Osteoblast (primary cell): Measurements from ENCODE around the gene DLG5. TPM values are rescaled to one million over a fixed set of nuclear protein-coding genes. Genes with fewer than 3 reads are reported as not detected.

Source experiments
- DNase-seq: peaks from one replicate; pipeline ENCODE4 v3.0.0; 2011; ENCODE audit warnings: low spot score, mixed read lengths; ENCODE audit not compliant: insufficient read length; ENCODE audit errors: missing footprints
- H2AFZ ChIP-seq: 2 replicates; pipeline ENCODE4 v1.6.0; 2011; ENCODE audit warnings: mild to moderate bottlenecking, low read length
- H3K27ac ChIP-seq: 2 replicates; pipeline ENCODE4 v1.5.1; 2011; ENCODE audit warnings: mild to moderate bottlenecking, low read depth, low read length, moderate library complexity
- H3K27me3 ChIP-seq: 2 replicates; pipeline ENCODE4 v1.6.0; 2012; ENCODE audit warnings: mild to moderate bottlenecking, control low read depth, inconsistent platforms, low read length, moderate library complexity; ENCODE audit not compliant: insufficient read depth
- H3K36me3 ChIP-seq: 2 replicates; pipeline ENCODE4 v1.5.1; 2011; ENCODE audit warnings: mild to moderate bottlenecking, low read length, control low read depth, moderate library complexity; ENCODE audit not compliant: insufficient read depth
- H3K4me1 ChIP-seq: 2 replicates; pipeline ENCODE4 v1.5.1; 2011; ENCODE audit warnings: mild to moderate bottlenecking, low read length, control low read depth, moderate library complexity; ENCODE audit not compliant: insufficient read depth
- H3K4me2 ChIP-seq: 2 replicates; pipeline ENCODE4 v1.6.0; 2011; ENCODE audit warnings: mild to moderate bottlenecking, low read length; ENCODE audit not compliant: insufficient read depth
- H3K4me3 ChIP-seq: fragments of 200-600 bp; sonication (generic); 3 replicates; pipeline ENCODE4 v1.5.1; 2012; ENCODE audit warnings: mild to moderate bottlenecking, low read length, inconsistent platforms; ENCODE audit not compliant: insufficient read depth
- H3K79me2 ChIP-seq: 2 replicates; pipeline ENCODE4 v1.6.0; 2012; ENCODE audit warnings: mild to moderate bottlenecking, low read length, control low read depth, inconsistent platforms; ENCODE audit not compliant: insufficient read depth
- H3K9me3 ChIP-seq: 2 replicates; pipeline ENCODE4 v1.5.1; 2011; ENCODE audit warnings: low read depth, low read length, control low read depth
- H4K20me1 ChIP-seq: 2 replicates; pipeline ENCODE4 v1.6.0; 2012; ENCODE audit warnings: mild to moderate bottlenecking, low read length, control low read depth; ENCODE audit not compliant: insufficient read depth
- total RNA-seq: library from RNA; depleted of rRNA; stranded (reverse); fragments of >200 nt; gene quantifications from 2 replicates; pipeline ENCODE4 v1.2.3, GENCODE V29; 2012
- TF ChIP-seq, protein P1 (sequence below): IDR thresholded peaks from 2 replicates; pipeline ENCODE4 v1.5.1; 2011; ENCODE audit warnings: mild to moderate bottlenecking, low read depth, low read length, moderate library complexity; ENCODE audit errors: extremely low read depth

DLG5 gene
- total RNA-seq, 1 donor = 51.4 TPM

DNA sequence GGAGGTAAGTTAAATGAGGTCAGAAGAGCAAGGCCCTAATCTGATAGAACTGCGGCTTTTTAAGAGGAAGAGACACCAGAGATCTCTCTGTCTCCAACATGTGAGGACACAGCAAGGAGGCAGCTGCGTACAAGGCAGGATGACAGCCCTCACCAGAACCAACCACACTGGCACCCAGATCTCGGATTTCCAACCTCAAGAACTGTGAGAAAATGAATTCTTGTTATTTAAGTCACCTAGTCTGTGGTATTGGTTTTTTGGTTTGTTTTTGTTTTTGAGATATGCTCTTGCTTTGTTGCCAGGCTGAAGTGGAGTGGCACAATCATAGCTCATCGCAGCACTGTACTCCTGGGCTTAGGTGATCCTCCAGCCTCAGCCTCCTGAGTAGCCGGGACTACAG lies 127.2 kb downstream of the DLG5 start:
- Histone ChIP-seq H2AFZ (no peak overlapping the region), H3K27me3 (no peaks in the 10 kb centered on the region), H3K4me2 (no peak overlapping the region), H3K4me1 (peaks cover 28% of the 10 kb centered on the region), H3K27ac (no peak overlapping the region), H3K79me2 (no peaks in the 10 kb centered on the region), H3K4me3 (no peak overlapping the region), H3K36me3 (peaks cover 28% of the 10 kb centered on the region), H3K9me3 (no peaks in the 10 kb centered on the region), H4K20me1 (peaks cover 4% of the 10 kb centered on the region)
- TF ChIP-seq, protein P1, sequence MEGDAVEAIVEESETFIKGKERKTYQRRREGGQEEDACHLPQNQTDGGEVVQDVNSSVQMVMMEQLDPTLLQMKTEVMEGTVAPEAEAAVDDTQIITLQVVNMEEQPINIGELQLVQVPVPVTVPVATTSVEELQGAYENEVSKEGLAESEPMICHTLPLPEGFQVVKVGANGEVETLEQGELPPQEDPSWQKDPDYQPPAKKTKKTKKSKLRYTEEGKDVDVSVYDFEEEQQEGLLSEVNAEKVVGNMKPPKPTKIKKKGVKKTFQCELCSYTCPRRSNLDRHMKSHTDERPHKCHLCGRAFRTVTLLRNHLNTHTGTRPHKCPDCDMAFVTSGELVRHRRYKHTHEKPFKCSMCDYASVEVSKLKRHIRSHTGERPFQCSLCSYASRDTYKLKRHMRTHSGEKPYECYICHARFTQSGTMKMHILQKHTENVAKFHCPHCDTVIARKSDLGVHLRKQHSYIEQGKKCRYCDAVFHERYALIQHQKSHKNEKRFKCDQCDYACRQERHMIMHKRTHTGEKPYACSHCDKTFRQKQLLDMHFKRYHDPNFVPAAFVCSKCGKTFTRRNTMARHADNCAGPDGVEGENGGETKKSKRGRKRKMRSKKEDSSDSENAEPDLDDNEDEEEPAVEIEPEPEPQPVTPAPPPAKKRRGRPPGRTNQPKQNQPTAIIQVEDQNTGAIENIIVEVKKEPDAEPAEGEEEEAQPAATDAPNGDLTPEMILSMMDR = no peak
- no peak for DNase-seq

DNA sequence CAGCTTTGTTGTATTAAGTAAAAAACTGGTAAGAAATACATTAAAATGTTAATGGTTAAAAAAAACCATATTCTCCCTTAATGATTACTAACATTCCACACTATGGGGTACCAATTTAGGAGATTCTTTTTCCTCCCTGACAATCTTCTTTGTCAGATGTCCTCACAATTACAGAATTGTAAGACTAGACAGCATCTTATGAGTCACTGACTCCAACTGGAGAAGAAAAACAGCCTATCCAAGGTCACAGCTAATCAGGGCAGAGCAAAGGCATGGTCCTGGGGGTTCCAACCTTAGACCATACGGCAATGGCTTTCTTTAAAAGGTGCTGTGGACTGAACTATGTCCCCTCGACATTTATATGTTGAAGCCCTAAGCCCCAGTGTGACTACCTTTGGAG lies 127.6 kb downstream of the DLG5 start:
- H3K27ac ChIP-seq = no peak overlapping the region
- H3K9me3 ChIP-seq = no peaks in the 10 kb centered on the region
- no peak overlapping the region for H3K4me3 ChIP-seq
- H3K79me2 ChIP-seq = no peaks in the 10 kb centered on the region
- H3K36me3 ChIP-seq = peaks cover 30% of the 10 kb centered on the region
- H3K4me1 ChIP-seq = peaks cover 28% of the 10 kb centered on the region
- H3K27me3 ChIP-seq = no peaks in the 10 kb centered on the region
- peak; percentile 85 for DNase-seq
- TF ChIP-seq, protein P1 = no peak
- peaks cover 4% of the 10 kb centered on the region for H4K20me1 ChIP-seq
- H2AFZ ChIP-seq = no peak overlapping the region
- H3K4me2 ChIP-seq = no peak overlapping the region

DNA sequence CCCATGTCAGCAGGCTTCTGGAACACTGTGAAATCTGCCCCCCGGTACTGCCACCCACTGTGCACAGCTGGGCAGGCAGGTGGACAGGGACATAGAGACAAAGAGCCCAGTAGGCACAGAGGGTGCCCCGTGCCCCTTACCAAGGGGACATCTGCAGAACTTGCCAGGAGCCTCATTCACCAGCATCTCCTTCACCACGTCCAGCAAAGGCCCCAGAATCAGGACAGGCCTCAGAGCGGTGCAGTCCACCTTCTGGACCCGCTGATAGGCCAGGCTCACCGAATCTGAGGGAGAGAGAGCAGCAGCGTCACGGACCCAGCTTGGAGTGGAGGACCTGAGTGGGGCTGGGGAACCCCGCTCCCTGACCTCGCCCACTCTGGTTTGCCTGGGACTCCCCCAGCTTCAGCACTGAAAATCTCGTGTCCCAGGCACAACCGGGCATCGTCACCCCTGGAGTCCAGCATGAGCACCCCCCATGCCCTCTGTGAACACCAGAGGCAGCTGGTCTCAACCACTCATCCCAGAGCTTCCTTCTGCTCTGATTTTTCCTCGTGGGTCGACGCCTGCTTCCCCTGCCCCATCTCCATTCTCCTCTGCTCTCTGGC lies 130.1 kb downstream of the DLG5 start:
- Histone ChIP-seq H3K79me2 (no peaks in the 10 kb centered on the region), H4K20me1 (peaks cover 4% of the 10 kb centered on the region), H3K36me3 (peaks cover 54% of the 10 kb centered on the region), H2AFZ (no peak overlapping the region), H3K27me3 (no peaks in the 10 kb centered on the region), H3K4me2 (no peak overlapping the region), H3K4me1 (peaks cover 16% of the 10 kb centered on the region), H3K9me3 (no peaks in the 10 kb centered on the region), H3K27ac (no peak overlapping the region), H3K4me3 (no peak overlapping the region)
- TF ChIP-seq, protein P1 = no peak
- no peak for DNase-seq

DNA sequence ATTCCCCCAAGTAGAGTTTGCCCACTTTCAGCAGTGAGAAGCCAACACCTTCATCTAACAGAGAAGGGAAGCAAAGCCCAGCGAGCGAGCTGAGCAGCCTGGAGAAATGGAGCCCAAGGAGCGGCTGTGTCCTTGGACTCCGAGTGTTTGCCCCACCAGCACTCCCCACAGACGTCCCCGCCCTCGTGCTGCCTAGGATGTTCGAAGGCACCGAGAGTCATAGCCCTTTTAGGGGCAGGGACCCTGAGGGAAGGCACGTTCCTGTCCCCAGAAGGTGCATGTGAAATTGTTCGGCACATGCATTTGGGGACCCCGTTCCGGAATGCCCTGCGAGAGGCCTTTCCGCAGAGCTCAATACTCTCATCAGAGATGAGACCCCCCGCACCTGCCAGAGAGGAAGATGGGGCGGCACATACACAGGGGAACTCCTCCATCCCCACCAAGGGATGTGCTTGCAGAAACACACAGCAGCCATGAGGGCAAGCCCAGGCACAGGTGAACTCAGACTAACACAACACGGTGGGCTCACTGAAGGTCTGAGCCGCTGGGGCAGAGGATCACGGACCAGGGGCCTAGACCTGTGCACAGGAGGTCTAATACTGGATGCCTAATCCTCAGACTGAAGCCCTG lies 131.0 kb downstream of the DLG5 start:
- Histone ChIP-seq H3K4me3 (no peak overlapping the region), H2AFZ (no peak overlapping the region), H3K4me2 (no peak overlapping the region), H3K27me3 (no peaks in the 10 kb centered on the region), H3K27ac (no peak overlapping the region), H3K79me2 (no peaks in the 10 kb centered on the region), H3K4me1 (peaks cover 8% of the 10 kb centered on the region), H3K36me3 (peaks cover 57% of the 10 kb centered on the region), H4K20me1 (peaks cover under 1% of the 10 kb centered on the region), H3K9me3 (no peaks in the 10 kb centered on the region)
- DNase-seq = no peak
- TF ChIP-seq, protein P1 = no peak
